Prostate gland (tissue), 2 donors: Measurements from ENCODE around the gene AP2B1.

Experiments used
- CTCF ChIP-seq, 4 experiments: fragments of 200-600 bp in 2 of 4; fragments of 450-650 bp in 2 of 4; sonication (generic) in 2 of 4; IDR thresholded peaks; 1 replicate in 3 of 4; 2 replicates in 1 of 4; pipeline ENCODE4 v1.5.1; 2016 to 2019; ENCODE audit warnings: antibody characterized with exemption in 4 of 4, mild to moderate bottlenecking in 2 of 4, moderate library complexity in 2 of 4
- POLR2A ChIP-seq: fragments of 450-650 bp; IDR thresholded peaks from one replicate; pipeline ENCODE4 v1.6.1; 2016; ENCODE audit warnings: antibody characterized with exemption, mild to moderate bottlenecking
- POLR2AphosphoS5 ChIP-seq: sonication (generic); formaldehyde crosslinking; IDR thresholded peaks from one replicate; pipeline ENCODE4 v1.6.1; 2017; ENCODE audit warnings: antibody characterized with exemption

- TF ChIP-seq CTCF (IDR thresholded peaks at IDR 0.05) (no peak), POLR2AphosphoS5 (no peak), POLR2A (no peak)
Measured at GRCh38 chr17:35584061-35584460, 3.1 kb upstream of the AP2B1 start.
